ENCODE data around the gene JAK1. TPM values are rescaled to one million over a fixed set of nuclear protein-coding genes. Genes with fewer than 3 reads are reported as not detected.

JAK1 gene
- total and polyA plus RNA-seq, 9 of the 15 experiments (the other 6 are each of a cell fraction or from before 2014, with no cell fraction given): 9.7 to 44.1 (median 42.5) TPM

DNA sequence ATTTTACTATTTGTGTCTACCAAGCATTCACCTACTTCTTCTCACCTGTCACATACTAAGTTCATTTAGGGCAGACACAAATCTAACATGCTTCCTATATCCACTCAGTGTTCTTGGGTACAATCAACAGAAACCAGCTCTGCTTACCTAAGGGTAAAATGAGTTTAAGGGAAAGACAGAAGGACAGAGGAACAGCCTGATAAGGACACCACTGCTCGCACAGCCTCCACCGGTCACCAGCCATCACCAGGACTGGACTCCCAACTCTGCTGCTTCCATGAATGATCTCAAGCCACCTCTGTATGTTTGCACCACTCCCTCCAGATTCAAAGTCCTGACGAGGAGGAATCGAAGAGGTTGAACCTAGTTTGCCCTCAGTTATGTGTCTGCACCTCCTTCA lies 72.4 kb downstream of the JAK1 start:
- no TSS peak for BruUV-seq (replicated peaks)
- no peaks in the 10 kb centered on the region for H3K36me3 ChIP-seq (ENCODE audit: control insufficient read depth, insufficient read depth, low read length)
- no peak overlapping the region for H3K4me3 ChIP-seq
- H3K27ac ChIP-seq (ENCODE audit: extremely low read depth, low read depth, low read length): peak overlapping the region; percentile 42
- H3K9me1 ChIP-seq (ENCODE audit: control insufficient read depth, insufficient read depth, low read length): no peaks in the 10 kb centered on the region
- 5% methylated on average over 4 of the region's 4 CpGs for WGBS (ENCODE audit: insufficient coverage, low coverage, missing lambda C conversion rate)
- peak; percentile 75 for ATAC-seq
- peaks cover 4% of the 10 kb centered on the region for H4K20me1 ChIP-seq (replicated peaks; ENCODE audit: control insufficient read depth, insufficient read depth, low read length)
- peak overlapping the region in 1 of 2 experiments; percentile 57; a peak in 1 of 4 replicates for H3K9ac ChIP-seq (ENCODE audit: insufficient read depth in 1 of 2, low read depth in 2 of 2, low read length in 2 of 2)
- peak; percentile 76 for FAIRE-seq
- no peaks in the 10 kb centered on the region for H3K27me3 ChIP-seq (ENCODE audit: control insufficient read depth in 2 of 2, insufficient read depth in 2 of 2, low read length in 2 of 2)
- ChIA-PET CTCF (ENCODE audit: low intra/inter-chr PET ratio) (no interaction called here), POLR2A (interaction anchor here (0.8 to 2.1 kb wide), 3 partner anchors 9 to 72 kb away, joined by 3 to 12 read pairs (median 3); partner anchors contain the start of gene JAK1)
- peak overlapping the region; percentile 63 for H3K4me2 ChIP-seq (ENCODE audit: insufficient read depth, low read length)
- H3K9me3 ChIP-seq (replicated peaks; ENCODE audit: control insufficient read depth, insufficient read depth, low read depth, low read length): no peaks in the 10 kb centered on the region
- peak in 2 of 4 experiments; percentile 57 to 75 for DNase-seq (ENCODE audit: extremely low read depth in 1 of 4, low spot score in 3 of 4)
- in situ Hi-C loops (cut with MboI) (no loop called here), intact Hi-C loops (cut with micrococcal nuclease) (loop anchor here (1.0 kb wide), 1 partner anchor 30 kb away; no protein-coding TSS in a partner anchor)
- peaks cover 73% of the 10 kb centered on the region for H3K79me2 ChIP-seq (ENCODE audit: control insufficient read depth, insufficient read depth, low read length)
- no peak overlapping the region for H2AFZ ChIP-seq (ENCODE audit: low read depth, low read length)
- peaks cover 13 to 52% of the 10 kb centered on the region in 2 experiments; a peak in 4 of 5 replicates for H3K4me1 ChIP-seq (replicated peaks in 1 of 2; ENCODE audit: control insufficient read depth in 2 of 2, insufficient read depth in 2 of 2, low read length in 2 of 2)
- TF ChIP-seq TBL1XR1 (IDR thresholded peaks at IDR 0.05; ENCODE audit: low read length in 2 of 2): peak in 1 of 2 experiments; percentile 36; a peak in 1 of 4 replicates
- peak; percentile 53; the same call in 1 of the 2 replicates for TF ChIP-seq TEAD4 (IDR thresholded peaks at IDR 0.05; ENCODE audit: low read length)
- no peak for TF ChIP-seq TEAD4 (CRISPR knock-in tag; IDR thresholded peaks at IDR 0.05; ENCODE audit: borderline replicate concordance)
- TF ChIP-seq HMBOX1 (IDR thresholded peaks at IDR 0.05): peak; percentile 62; the same call in 1 of the 2 replicates
- TF ChIP-seq U2AF2 (optimal IDR thresholded peaks at IDR 0.05; ENCODE audit: low read depth, low read length): no peak
- TF ChIP-seq CBFA2T2 (conservative IDR thresholded peaks at IDR 0.05): peak; percentile 62
- no peak for TF ChIP-seq SMARCC2 (IDR thresholded peaks at IDR 0.05; ENCODE audit: low read depth)
- TF ChIP-seq ARID1B (IDR thresholded peaks at IDR 0.05): peak; percentile 52; the same call in 1 of the 2 replicates
- no peak for TF ChIP-seq MYC (IDR thresholded peaks at IDR 0.05; ENCODE audit: low read depth, low read length)
- TF ChIP-seq MYC (CRISPR knock-in tag; IDR thresholded peaks at IDR 0.05; ENCODE audit: borderline replicate concordance, low read depth): no peak
- 0 out of 2 replicates have a peak, but pooled peaks have one; percentile 37 for TF ChIP-seq DPF2 (IDR thresholded peaks at IDR 0.05)
- peak; percentile 71 for TF ChIP-seq TCF3 (CRISPR knock-in tag; IDR thresholded peaks at IDR 0.05)
- TF ChIP-seq SMARCA4 (IDR thresholded peaks at IDR 0.05): peak; percentile 40; the same call in 1 of the 2 replicates
- TF ChIP-seq FOXM1 (IDR thresholded peaks at IDR 0.05; ENCODE audit: low read depth): 0 out of 2 replicates have a peak, but pooled peaks have one; percentile 11
- no peak for TF ChIP-seq FOXM1 (CRISPR knock-in tag; IDR thresholded peaks at IDR 0.05; ENCODE audit: low read depth)
- peak; percentile 35; the same call in 1 of the 2 replicates for TF ChIP-seq JUND (IDR thresholded peaks at IDR 0.05; ENCODE audit: borderline replicate concordance, low read depth, low read length)
- no peak for TF ChIP-seq JUND (tag; IDR thresholded peaks at IDR 0.05; ENCODE audit: borderline replicate concordance, low read depth, low read length)
- 0 out of 2 replicates have a peak, but pooled peaks have one; percentile 10 for TF ChIP-seq HDGF (IDR thresholded peaks at IDR 0.05)
- 0 out of 2 replicates have a peak, but pooled peaks have one; percentile 10 for TF ChIP-seq ZNF316 (IDR thresholded peaks at IDR 0.05)
- TF ChIP-seq STAT5A (IDR thresholded peaks at IDR 0.05; ENCODE audit: borderline replicate concordance, low read length): peak; percentile 15; the same call in 1 of the 2 replicates
- TF ChIP-seq NCOR1 (IDR thresholded peaks at IDR 0.05): peak; percentile 30; the same call in 1 of the 2 replicates

Measured in K562 (cell line).